GM21526 (cell line): ENCODE measurements around the gene BOLA1.
"Not testable (repeated sequence)": the region's sequence is repeated elsewhere in the genome, so short reads cannot be mapped to it uniquely, and the experiment has no call there.

ENCODE experiments used
- ATAC-seq: cut with Tn5 transposase; IDR thresholded peaks from one replicate; pipeline ENCODE4 v1.9.1; 2021; ENCODE audit warnings: moderate library complexity; ENCODE audit not compliant: unreplicated experiment, low FRiP score

The BOLA1 gene

GRCh38 chr1:149886396-149887195 is 12.8 kb upstream of the BOLA1 start:
- ATAC-seq, result peak; percentile 56

- ATAC-seq, result not testable (repeated sequence)
Measured at GRCh38 chr1:149887196-149887455, 12.2 kb upstream of the BOLA1 start.

GRCh38 chr1:149887456-149888246 is 11.7 kb upstream of the BOLA1 start:
- ATAC-seq, result peak; percentile 51

GRCh38 chr1:149888247-149888998 is 10.9 kb upstream of the BOLA1 start:
- ATAC-seq, result peak; percentile 20

- no peak for ATAC-seq
Measured at GRCh38 chr1:149888999-149889289, 10.4 kb upstream of the BOLA1 start.

- no peak for ATAC-seq
Measured at GRCh38 chr1:149896575-149896974, 2.8 kb upstream of the BOLA1 start.

GRCh38 chr1:149903836-149904491 is 4.6 kb downstream of the BOLA1 start:
- ATAC-seq, result no peak

- no peak for ATAC-seq
Measured at GRCh38 chr1:149906570-149907075, 7.3 kb downstream of the BOLA1 start.

- no peak for ATAC-seq
Measured at GRCh38 chr1:149914545-149914944, 15.2 kb downstream of the BOLA1 start.

- no peak for ATAC-seq
Measured at GRCh38 chr1:149915429-149916192, 16.2 kb downstream of the BOLA1 start.

GRCh38 chr1:149916193-149916897 is 17.0 kb downstream of the BOLA1 start:
- no peak for ATAC-seq

GRCh38 chr1:149916898-149917252 is 17.5 kb downstream of the BOLA1 start:
- no peak for ATAC-seq

- no peak for ATAC-seq
Measured at GRCh38 chr1:149917571-149918144, 18.3 kb downstream of the BOLA1 start, which contains the start of gene SV2A. TSS of gene SV2A (minus strand) at chr1:149917844. CDS start at chr1:149913840, 4,004 bp downstream.

- no peak for ATAC-seq
Measured at GRCh38 chr1:149923626-149924025, 24.3 kb downstream of the BOLA1 start.

GRCh38 chr1:149925345-149925744 is 26.0 kb downstream of the BOLA1 start:
- no peak for ATAC-seq

- ATAC-seq, result no peak
Measured at GRCh38 chr1:149925751-149926150, 26.4 kb downstream of the BOLA1 start.

- ATAC-seq, result no peak
Measured at GRCh38 chr1:149926296-149926695, 26.9 kb downstream of the BOLA1 start.

- no peak for ATAC-seq
Measured at GRCh38 chr1:149927056-149927562, 27.7 kb downstream of the BOLA1 start.
